C4-2B (cell line): Measurements from ENCODE around the gene KLF16.
A peak's percentile ranks its signal among the peaks of the same experiment; 100 is the strongest.

Experiments used
- H3K27ac ChIP-seq: fragments of 450-650 bp; 2 replicates; pipeline ENCODE4 v1.5.1; 2017
- ZFX ChIP-seq: fragments of 450-650 bp; IDR thresholded peaks from 2 replicates; pipeline ENCODE4 v1.6.1; 2017
- TF ChIP-seq, protein P1 (sequence below): fragments of 450-650 bp; conservative IDR thresholded peaks from 2 replicates; pipeline ENCODE4 v1.5.1; 2017; ENCODE audit warnings: mild to moderate bottlenecking

KLF16 gene

DNA sequence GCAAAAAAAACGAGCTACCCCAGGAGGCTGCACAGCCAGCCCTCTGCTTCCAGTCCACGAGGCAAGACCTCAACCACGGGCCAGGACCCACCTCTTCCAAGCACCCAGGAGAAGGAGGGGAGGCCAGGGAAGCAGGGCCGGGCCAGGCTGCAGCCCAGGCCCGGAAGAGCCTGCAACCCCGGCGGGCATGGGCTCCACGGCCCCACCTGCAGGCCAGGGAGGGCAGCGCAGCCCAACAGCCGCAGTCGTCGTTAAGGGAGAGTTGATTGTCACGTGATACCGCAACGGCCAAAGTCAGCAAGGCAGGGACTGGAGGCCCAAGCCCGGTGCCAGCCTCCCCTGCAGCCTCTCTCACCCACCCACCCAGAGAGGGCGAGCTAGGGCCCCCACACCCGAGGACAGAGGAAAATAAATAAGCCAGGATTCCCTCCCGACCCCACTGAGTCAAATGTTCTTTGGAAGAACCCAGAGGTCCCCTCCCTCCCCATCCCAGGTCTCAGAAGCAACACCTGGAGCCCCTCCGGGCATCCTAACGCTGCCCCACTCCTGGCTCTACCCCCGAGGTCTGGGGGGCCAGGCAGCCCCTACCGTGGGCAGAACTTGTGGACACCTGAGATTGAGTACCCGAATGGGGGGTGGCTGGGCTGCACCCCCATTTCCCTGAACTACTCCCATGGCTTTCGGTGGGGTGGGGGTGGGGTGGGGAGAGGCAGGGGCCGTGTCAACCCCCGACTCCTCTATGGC lies 9.9 kb downstream of the KLF16 start:
- H3K27ac ChIP-seq, result peak overlapping the region; percentile 51
- TF ChIP-seq, protein P1, sequence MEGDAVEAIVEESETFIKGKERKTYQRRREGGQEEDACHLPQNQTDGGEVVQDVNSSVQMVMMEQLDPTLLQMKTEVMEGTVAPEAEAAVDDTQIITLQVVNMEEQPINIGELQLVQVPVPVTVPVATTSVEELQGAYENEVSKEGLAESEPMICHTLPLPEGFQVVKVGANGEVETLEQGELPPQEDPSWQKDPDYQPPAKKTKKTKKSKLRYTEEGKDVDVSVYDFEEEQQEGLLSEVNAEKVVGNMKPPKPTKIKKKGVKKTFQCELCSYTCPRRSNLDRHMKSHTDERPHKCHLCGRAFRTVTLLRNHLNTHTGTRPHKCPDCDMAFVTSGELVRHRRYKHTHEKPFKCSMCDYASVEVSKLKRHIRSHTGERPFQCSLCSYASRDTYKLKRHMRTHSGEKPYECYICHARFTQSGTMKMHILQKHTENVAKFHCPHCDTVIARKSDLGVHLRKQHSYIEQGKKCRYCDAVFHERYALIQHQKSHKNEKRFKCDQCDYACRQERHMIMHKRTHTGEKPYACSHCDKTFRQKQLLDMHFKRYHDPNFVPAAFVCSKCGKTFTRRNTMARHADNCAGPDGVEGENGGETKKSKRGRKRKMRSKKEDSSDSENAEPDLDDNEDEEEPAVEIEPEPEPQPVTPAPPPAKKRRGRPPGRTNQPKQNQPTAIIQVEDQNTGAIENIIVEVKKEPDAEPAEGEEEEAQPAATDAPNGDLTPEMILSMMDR, result peak; percentile 96
- no peak for TF ChIP-seq ZFX

DNA sequence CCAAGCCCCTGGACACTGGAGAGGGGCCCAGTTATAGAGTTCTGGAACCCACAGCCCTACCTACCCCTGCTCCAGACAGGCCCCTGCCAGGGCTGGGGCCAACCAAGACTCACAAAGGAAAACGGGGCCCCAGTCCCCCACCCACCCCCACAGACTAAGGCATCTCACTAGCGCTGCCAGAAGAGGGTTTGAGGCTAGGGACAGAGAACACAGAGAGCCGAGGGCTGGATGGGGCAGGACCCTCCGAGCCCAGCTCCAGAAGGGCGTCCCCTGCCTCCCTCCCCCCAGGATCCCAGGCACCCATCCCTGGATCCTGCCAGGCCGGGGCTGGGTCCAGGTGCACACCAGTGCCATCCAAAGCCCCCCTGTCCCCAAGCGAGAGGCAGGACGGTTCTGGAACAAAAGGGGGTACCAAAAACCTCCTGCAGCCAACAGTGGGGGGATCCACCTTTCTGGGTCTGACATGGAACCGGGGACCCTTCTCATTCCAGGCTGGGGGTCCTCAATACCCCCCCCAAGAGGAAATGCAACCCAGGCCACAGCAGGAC lies 10.7 kb downstream of the KLF16 start:
- TF ChIP-seq, protein P1, result no peak
- no peak for TF ChIP-seq ZFX
- H3K27ac ChIP-seq, result peak overlapping the region; percentile 51; the same call in 1 of the 2 replicates

DNA sequence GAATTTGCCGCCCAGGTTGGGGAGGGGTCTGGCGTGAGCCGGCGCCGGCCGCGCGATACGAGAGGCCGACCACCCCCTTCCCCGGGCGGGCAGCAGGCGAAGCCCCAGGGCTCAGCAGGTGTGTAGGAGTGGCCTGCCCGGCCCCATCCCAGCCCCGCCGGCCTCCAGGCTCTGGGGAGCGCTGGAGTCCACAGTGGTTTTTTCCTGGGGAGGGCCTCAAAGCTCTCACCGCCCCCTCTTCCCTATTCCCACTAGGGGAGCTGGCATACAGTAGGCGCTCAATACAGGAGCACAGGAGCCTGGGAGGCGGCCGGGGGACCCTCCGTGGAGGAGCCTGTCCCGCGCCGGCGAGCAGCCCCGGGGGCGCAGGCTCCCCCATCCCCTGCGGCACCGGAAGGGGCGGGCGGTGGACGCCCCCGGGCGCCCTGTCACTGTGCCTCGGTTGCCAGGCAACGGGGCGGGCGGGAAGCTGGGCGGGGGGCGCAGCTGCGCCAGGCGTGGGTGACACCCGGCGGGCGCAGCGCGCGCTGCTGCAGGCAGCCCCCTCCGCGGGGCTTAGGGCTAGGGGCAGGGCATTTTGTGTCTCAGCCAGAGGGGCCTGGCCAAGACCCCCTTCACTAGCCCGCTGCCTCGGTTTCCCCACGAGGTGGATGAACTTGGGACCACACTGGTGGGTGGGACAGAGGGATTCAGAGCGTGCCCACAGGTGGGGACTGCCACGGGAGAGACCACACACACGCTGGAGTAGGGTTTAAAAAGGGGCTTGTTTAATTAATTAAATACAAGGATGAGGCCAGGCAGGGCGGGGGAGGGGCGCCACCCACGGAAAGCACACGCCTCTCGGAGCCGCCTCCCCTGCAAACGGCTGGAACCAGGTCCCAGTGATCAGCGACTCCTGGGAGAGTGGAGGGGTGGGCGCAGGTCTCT lies 11.5 kb downstream of the KLF16 start:
- no peak for TF ChIP-seq ZFX
- TF ChIP-seq, protein P1, result no peak
- H3K27ac ChIP-seq, result no peak overlapping the region

DNA sequence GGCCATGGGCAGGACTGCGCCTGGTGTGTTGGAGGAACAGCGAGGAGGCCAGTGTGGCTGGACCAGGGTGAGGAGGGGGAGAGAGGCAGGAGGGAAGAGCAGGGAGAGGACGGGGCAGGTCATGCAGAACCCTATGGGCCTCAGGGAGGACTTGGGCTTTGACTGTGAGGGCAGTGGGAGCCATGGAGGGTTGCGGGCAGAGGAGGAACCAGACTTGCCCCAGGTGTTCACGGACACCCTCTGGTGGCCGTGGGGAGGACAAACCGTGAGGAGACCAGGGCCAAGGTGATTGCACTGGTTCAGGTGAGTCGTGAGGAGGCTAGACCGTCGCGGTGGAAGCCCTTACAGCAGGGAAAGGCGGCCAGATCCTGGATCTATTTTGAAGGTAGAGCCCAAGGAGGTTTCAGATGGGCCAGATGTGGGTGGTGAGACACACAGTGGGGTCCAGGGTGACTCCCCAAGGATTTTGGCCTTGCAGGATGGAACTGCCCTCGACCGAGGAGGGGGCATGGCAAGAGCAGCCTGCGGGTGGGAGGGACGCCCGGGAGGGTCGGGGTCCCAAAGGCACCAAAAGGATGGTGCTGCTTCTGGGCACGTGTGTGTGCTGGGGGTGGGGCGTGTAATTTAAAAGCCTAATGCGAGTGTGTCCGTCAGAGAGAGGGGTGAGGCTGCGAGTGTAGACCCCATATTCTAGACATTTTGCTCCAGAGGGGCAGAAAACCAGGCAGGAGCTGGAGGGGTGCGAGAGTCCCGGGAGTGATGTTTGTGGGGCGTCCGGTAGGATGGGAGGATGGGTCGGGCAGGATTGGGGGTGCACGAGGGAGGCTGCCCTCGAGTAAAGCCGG lies 12.3 kb downstream of the KLF16 start:
- H3K27ac ChIP-seq, result no peak overlapping the region
- no peak for TF ChIP-seq ZFX
- TF ChIP-seq, protein P1, result peak; percentile 34

DNA sequence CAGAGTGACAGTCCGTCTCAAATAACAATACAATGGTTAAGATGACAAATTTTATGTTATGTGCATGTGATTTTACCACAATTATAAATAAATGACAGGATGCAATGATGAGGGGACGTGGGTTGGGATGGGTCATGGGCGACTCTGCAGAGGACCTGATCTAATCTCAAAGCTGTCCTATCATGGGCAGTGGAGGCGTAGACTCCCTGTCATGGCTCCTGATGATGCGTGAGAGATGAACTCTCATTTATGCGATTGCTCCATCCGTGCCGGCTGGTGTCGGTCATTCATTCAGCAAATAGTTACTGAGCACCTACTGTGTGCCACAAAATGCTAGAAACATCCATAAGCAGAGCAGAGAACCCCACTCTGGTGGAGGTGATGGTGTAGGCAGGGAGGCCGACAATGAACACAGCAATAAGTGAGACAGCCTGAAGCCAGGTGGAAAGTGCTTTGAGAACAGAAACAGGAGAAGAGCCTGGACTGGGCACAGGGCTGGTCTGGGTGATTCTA lies 13.4 kb downstream of the KLF16 start:
- TF ChIP-seq ZFX, result no peak
- TF ChIP-seq, protein P1, result no peak
- H3K27ac ChIP-seq, result no peak overlapping the region

DNA sequence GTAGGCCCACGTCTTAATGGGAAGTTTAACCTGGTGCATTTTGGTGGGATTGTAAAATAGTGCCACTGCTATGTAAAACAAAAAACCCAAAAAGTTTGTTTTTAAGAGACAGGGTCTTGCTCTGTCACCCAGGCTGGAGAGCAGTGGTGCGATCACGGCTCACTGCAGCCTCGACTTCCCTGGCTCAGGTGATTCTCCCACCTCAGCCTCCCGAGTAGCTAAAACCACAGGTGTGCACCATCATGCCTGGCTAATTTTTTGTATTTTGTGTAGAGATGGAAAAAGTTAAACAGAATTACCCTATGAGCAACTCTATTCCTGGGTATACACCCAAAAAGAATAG lies 14.3 kb downstream of the KLF16 start:
- peak overlapping the region; percentile 96 for H3K27ac ChIP-seq

More for the DNA sequence above, 14.3 kb downstream of the KLF16 start:
- TF ChIP-seq, protein P1, result 0 out of 2 replicates have a peak, but pooled peaks have one; percentile 60
- no peak for TF ChIP-seq ZFX
